GM12878 (cell line): ENCODE data around the gene NPR1. TPM values are rescaled to one million over a fixed set of nuclear protein-coding genes. Genes with fewer than 3 reads are reported as not detected.

Experiments used
- ATAC-seq: fragments of 200-7000 bp; cut with Tn5 transposase; 3 replicates; pipeline ENCODE4 v1.9.1; 2020; ENCODE audit warnings: mild to moderate bottlenecking, moderate library complexity
- BruUV-seq: library from RNA; stranded (reverse); fragments of 400-500 nt; replicated peaks from 2 replicates; lab custom pipeline; 2021; lab: Mats Ljungman, UMichigan
- CTCF ChIA-PET: fragments of 300-600 bp; sonication (Branson Sonifier 250); formaldehyde crosslinking; extraction: SDS; loops from one replicate; lab custom pipeline; 2021; ENCODE audit warnings: inconsistent platforms; lab: Yijun Ruan, JAX
- POLR2A ChIA-PET: fragments of 350-600 bp; formaldehyde crosslinking; extraction: SDS; loops from one replicate; lab custom pipeline; 2021; ENCODE audit warnings: inconsistent platforms; lab: Charles Lee
- RAD21 ChIA-PET: fragments of 300-600 bp; sonication (Branson Sonifier 250); formaldehyde crosslinking; loops from one replicate; lab custom pipeline; 2023; ENCODE audit warnings: antibody characterized with exemption; ENCODE audit not compliant: unreplicated experiment; lab: Charles Lee
- SMC1A ChIA-PET: fragments of 300-600 bp; sonication (Branson Sonifier 250); formaldehyde crosslinking; loops from one replicate; lab custom pipeline; 2023; ENCODE audit not compliant: unreplicated experiment, uncharacterized antibody; lab: Charles Lee
- DNase-seq: peaks from one replicate; pipeline ENCODE4 v3.0.0-alpha.2; 2011; ENCODE audit warnings: low read depth, low spot score
- FAIRE-seq: peaks from 3 replicates; lab custom pipeline; 2011; peaks lifted over from hg19 to GRCh38; lab: Jason Lieb, UNC
- H2AFZ ChIP-seq: 2 replicates; pipeline ENCODE4 v1.6.0; 2011; ENCODE audit warnings: low read depth, low read length, control low read depth; ENCODE audit not compliant: control insufficient read depth
- H3K27ac ChIP-seq: 2 replicates; pipeline ENCODE4 v1.5.1; 2011; ENCODE audit warnings: control low read depth; ENCODE audit not compliant: control insufficient read depth, insufficient read depth
- H3K27me3 ChIP-seq, 2 experiments: replicated peaks in 1 of 2; 2 replicates each; pipeline versions ENCODE4 v1.6.0 to v1.6.1; 2011; ENCODE audit warnings: low read length in 1 of 2; ENCODE audit not compliant: control insufficient read depth in 2 of 2, insufficient read depth in 2 of 2
- H3K36me3 ChIP-seq, 2 experiments: 2 replicates each; pipeline ENCODE4 v1.5.1; 2011; ENCODE audit warnings: low read length in 1 of 2; ENCODE audit not compliant: control insufficient read depth in 2 of 2, insufficient read depth in 2 of 2
- H3K4me1 ChIP-seq: 2 replicates; pipeline ENCODE4 v1.6.1; 2011; ENCODE audit warnings: mild to moderate bottlenecking, low read length, moderate library complexity, mixed read lengths; ENCODE audit not compliant: control insufficient read depth, insufficient read depth
- H3K4me2 ChIP-seq: 2 replicates; pipeline ENCODE4 v1.6.0; 2011; ENCODE audit warnings: control low read depth; ENCODE audit not compliant: control insufficient read depth, insufficient read depth
- H3K4me3 ChIP-seq: fragments of 200-600 bp; sonication (generic); 2 replicates; pipeline ENCODE4 v1.5.1; 2016
- H3K79me2 ChIP-seq: 2 replicates; pipeline ENCODE4 v1.6.0; 2011; ENCODE audit warnings: low read length; ENCODE audit not compliant: control insufficient read depth, insufficient read depth
- H3K9ac ChIP-seq: 2 replicates; pipeline ENCODE4 v1.8.0; 2011; ENCODE audit warnings: low read length, control low read depth, mixed read lengths; ENCODE audit not compliant: control insufficient read depth, insufficient read depth
- H3K9me3 ChIP-seq: replicated peaks from 3 replicates; pipeline ENCODE4 v1.5.1; 2011; ENCODE audit warnings: mild to moderate bottlenecking, low read length; ENCODE audit not compliant: control insufficient read depth, insufficient read depth
- H4K20me1 ChIP-seq: 2 replicates; pipeline ENCODE4 v1.6.0; 2011; ENCODE audit not compliant: control insufficient read depth, insufficient read depth
- ATF3 ChIP-seq: IDR thresholded peaks from 2 replicates; pipeline ENCODE4 v1.6.1; 2011; ENCODE audit warnings: low read depth, mild to moderate bottlenecking, low read length, moderate library complexity, borderline replicate concordance; ENCODE audit errors: extremely low read depth
- BMI1 ChIP-seq: fragments of 450-650 bp; IDR thresholded peaks from 2 replicates; pipeline ENCODE4 v1.6.1; 2016; ENCODE audit warnings: mild to moderate bottlenecking, moderate library complexity, borderline replicate concordance
- CBX3 ChIP-seq: fragments of 200-600 bp; sonication (generic); IDR thresholded peaks from 2 replicates; pipeline ENCODE4 v1.6.1; 2016; ENCODE audit warnings: low read depth, borderline replicate concordance
- EP300 ChIP-seq, 2 experiments: fragments of 150-350 bp in 1 of 2; IDR thresholded peaks; 2 replicates each; pipeline ENCODE4 v1.6.1; 2011 to 2012; ENCODE audit warnings: low read depth in 2 of 2, low read length in 2 of 2, borderline replicate concordance in 1 of 2, improper control_type of control experiment in 1 of 2, inconsistent platforms in 1 of 2; ENCODE audit not compliant: control insufficient read depth in 1 of 2
- FOXK2 ChIP-seq: fragments of 450-650 bp; IDR thresholded peaks from 2 replicates; pipeline ENCODE4 v1.6.1; 2017; ENCODE audit warnings: mild to moderate bottlenecking, moderate library complexity
- KLF5 ChIP-seq: fragments of 450-650 bp; IDR thresholded peaks from 2 replicates; pipeline ENCODE4 v1.6.1; 2014; ENCODE audit warnings: mild to moderate bottlenecking; ENCODE audit not compliant: partially characterized antibody
- LARP7 ChIP-seq: fragments of 450-650 bp; IDR thresholded peaks from 2 replicates; pipeline ENCODE4 v1.6.1; 2017; ENCODE audit warnings: mild to moderate bottlenecking
- RELA ChIP-seq: fragments of 450-650 bp; IDR thresholded peaks from 2 replicates; pipeline ENCODE4 v1.8.0; 2014; ENCODE audit warnings: borderline replicate concordance; ENCODE audit not compliant: partially characterized antibody
- RELB ChIP-seq: fragments of 450-650 bp; IDR thresholded peaks from 2 replicates; pipeline ENCODE4 v1.6.1; 2017; ENCODE audit warnings: low read depth, mild to moderate bottlenecking, moderate library complexity
- SMAD1 ChIP-seq: fragments of 450-650 bp; IDR thresholded peaks from 2 replicates; pipeline ENCODE4 v1.6.1; 2018; ENCODE audit warnings: mild to moderate bottlenecking, low read depth; ENCODE audit not compliant: partially characterized antibody
- ZNF207 ChIP-seq: fragments of 450-650 bp; IDR thresholded peaks from 2 replicates; pipeline ENCODE4 v1.6.1; 2014; ENCODE audit warnings: antibody characterized with exemption, mild to moderate bottlenecking, borderline replicate concordance
- ZNF592 ChIP-seq: fragments of 450-650 bp; IDR thresholded peaks from 2 replicates; pipeline ENCODE4 v1.6.1; 2017; ENCODE audit warnings: mild to moderate bottlenecking, moderate library complexity
- WGBS: methylation state at CpG from one replicate; pipeline ENCODE4 v1.1.6; 2016; ENCODE audit warnings: low lambda C conversion rate; ENCODE audit not compliant: insufficient replicate concordance, insufficient coverage; ENCODE audit errors: missing lambda C conversion rate; 5-methylcytosine and 5-hydroxymethylcytosine counted together
- in situ Hi-C: fragments of 300-500 bp; cut with MboI; formaldehyde crosslinking; loops from 9 replicates; pipeline ENCODE4 v1.14.3; 2018; ENCODE audit warnings: mixed read lengths
- intact Hi-C: fragments of 100-400 bp; cut with micrococcal nuclease; formaldehyde crosslinking; loops from one replicate; pipeline ENCODE4 v1.14.2; 2022; ENCODE audit not compliant: unreplicated experiment
- polyA plus RNA-seq, 11 experiments: library from polyadenylated mRNA; depleted of rRNA in 4 of 11; unstranded in 6 of 11; stranded (reverse) in 5 of 11; fragments of >200 nt; fragmentation: Nextera tagmentation in 4 of 11; fragmentation: Illumina TruSeq in 1 of 11; extraction: Ambion mirVana in 4 of 11; extraction: Trizol in 1 of 11; gene quantifications; 1 replicate in 1 of 11; 2 replicates in 10 of 11; pipeline versions ENCODE4 v1.2.1 to v1.2.3, GENCODE V29; 2011 to 2016; ENCODE audit warnings: inconsistent platforms in 2 of 11, missing spikeins in 2 of 11, low read depth in 1 of 11
- total RNA-seq, 4 experiments: library from RNA; depleted of rRNA in 3 of 4; stranded (reverse); fragments of >200 nt in 3 of 4; fragmentation: Illumina TruSeq in 1 of 4; extraction: Trizol in 1 of 4; gene quantifications; 2 replicates each; pipeline versions ENCODE4 v1.2.1 to v1.2.3, GENCODE V29; 2013 to 2021

NPR1 gene
- total and polyA plus RNA-seq, 10 of the 15 experiments (the other 5 are each of a cell fraction or from before 2014, with no cell fraction given), result 0.09 to 2.1 (median 0.28) TPM; not detected in 1

- TF ChIP-seq EP300 (IDR thresholded peaks at IDR 0.05; ENCODE audit: borderline replicate concordance in 1 of 2, control insufficient read depth in 1 of 2, low read depth in 2 of 2, low read length in 2 of 2) (no peak), RELA (no peak), ATF3 (no peak)
Observed at GRCh38 chr1:153688276-153688675, 9.8 kb downstream of the NPR1 start (continued).

- ChIA-PET POLR2A (interaction anchor here (0.6 kb wide), 1 partner anchor 75 kb away, joined by 3 read pairs; no protein-coding TSS in a partner anchor), CTCF (interaction anchor here (1.4 kb wide), 1 partner anchor 297 kb away, joined by 4 read pairs; the partner anchor contains the start of gene RAB13), SMC1A (interaction anchor here (0.6 kb wide), 1 partner anchor 87 kb away, joined by 3 read pairs; no protein-coding TSS in a partner anchor), RAD21 (interaction anchor here (0.6 to 1.1 kb wide), 2 partner anchors 239 to 297 kb away, joined by 3 to 4 read pairs; partner anchors contain the start of gene RAB13)
- H4K20me1 ChIP-seq, result no peaks in the 10 kb centered on the region
- H3K36me3 ChIP-seq, result no peaks in the 10 kb centered on the region
- no peaks in the 10 kb centered on the region for H3K4me1 ChIP-seq
- H3K9ac ChIP-seq, result no peak overlapping the region
- H3K9me3 ChIP-seq, result no peaks in the 10 kb centered on the region
- no peak overlapping the region for H3K4me2 ChIP-seq
- intact Hi-C loops, result no loop called here
- no peak overlapping the region for H3K27ac ChIP-seq
- FAIRE-seq, result no peak
- no peak overlapping the region for H2AFZ ChIP-seq
- ATAC-seq, result no peak
- no peaks in the 10 kb centered on the region for H3K79me2 ChIP-seq
- peaks cover 0 to 2% of the 10 kb centered on the region in 2 experiments; a peak in 2 of 4 replicates for H3K27me3 ChIP-seq
- 51% methylated on average over 18 of the region's 18 CpGs for WGBS
- in situ Hi-C loops, result no loop called here
- DNase-seq, result no peak
- H3K4me3 ChIP-seq, result no peak overlapping the region
- BruUV-seq, result no TSS peak
- TF ChIP-seq CBX3 (no peak), ZNF207 (no peak), RELB (no peak), BMI1 (no peak), LARP7 (no peak), ZNF592 (no peak), SMAD1 (no peak), FOXK2 (no peak), KLF5 (no peak)
Observed at GRCh38 chr1:153688736-153689328, 10.3 kb downstream of the NPR1 start.
